ENCODE results near the gene INPPL1.

INPPL1 gene

DNA sequence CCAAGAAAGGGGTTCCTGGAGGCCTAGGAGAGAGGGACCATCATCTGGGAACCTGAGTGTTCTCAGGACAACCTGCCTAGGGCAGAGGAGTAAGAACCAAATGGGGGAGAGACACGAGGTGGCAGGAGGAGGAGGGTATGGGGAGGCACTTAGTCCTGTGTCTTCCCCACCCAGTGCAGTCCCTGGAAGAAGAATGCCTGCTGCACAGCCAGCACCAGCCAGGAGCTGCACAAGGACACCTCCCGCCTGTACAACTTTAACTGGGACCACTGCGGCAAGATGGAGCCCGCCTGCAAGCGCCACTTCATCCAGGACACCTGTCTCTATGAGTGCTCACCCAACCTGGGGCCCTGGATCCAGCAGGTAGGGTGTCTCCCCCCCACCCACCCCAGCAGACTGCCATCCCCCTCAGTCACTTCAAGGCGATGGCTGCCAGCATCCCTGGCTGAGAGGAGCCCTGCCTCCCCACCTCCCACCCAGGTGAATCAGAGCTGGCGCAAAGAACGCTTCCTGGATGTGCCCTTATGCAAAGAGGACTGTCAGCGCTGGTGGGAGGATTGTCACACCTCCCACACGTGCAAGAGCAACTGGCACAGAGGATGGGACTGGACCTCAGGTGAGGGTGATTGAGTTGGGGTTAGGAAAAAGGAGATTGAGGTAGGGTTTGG is 3.7 kb upstream of the INPPL1 start:
- DNase-seq = no peak

DNA sequence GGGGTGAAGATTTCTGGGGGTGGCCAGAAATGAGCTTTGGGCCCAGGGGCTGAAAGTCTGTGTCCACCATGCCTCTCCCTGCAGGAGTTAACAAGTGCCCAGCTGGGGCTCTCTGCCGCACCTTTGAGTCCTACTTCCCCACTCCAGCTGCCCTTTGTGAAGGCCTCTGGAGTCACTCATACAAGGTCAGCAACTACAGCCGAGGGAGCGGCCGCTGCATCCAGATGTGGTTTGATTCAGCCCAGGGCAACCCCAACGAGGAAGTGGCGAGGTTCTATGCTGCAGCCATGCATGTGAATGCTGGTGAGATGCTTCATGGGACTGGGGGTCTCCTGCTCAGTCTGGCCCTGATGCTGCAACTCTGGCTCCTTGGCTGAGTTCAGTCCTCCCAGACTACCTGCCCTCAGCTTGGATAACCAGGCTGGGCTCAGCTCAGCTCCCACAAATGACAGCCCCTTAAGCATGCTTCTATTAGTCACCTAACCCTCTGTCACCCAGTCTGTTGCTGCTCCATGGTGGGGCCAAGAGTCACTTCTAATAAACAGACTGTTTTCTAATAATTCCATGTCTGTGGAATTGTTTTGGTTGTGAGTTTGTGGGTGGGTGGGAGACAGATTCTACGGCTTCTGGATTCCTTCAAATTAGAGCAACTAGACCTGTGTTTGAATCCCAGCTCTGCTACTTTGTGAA is 3.0 kb upstream of the INPPL1 start:
- no peak for DNase-seq

DNA sequence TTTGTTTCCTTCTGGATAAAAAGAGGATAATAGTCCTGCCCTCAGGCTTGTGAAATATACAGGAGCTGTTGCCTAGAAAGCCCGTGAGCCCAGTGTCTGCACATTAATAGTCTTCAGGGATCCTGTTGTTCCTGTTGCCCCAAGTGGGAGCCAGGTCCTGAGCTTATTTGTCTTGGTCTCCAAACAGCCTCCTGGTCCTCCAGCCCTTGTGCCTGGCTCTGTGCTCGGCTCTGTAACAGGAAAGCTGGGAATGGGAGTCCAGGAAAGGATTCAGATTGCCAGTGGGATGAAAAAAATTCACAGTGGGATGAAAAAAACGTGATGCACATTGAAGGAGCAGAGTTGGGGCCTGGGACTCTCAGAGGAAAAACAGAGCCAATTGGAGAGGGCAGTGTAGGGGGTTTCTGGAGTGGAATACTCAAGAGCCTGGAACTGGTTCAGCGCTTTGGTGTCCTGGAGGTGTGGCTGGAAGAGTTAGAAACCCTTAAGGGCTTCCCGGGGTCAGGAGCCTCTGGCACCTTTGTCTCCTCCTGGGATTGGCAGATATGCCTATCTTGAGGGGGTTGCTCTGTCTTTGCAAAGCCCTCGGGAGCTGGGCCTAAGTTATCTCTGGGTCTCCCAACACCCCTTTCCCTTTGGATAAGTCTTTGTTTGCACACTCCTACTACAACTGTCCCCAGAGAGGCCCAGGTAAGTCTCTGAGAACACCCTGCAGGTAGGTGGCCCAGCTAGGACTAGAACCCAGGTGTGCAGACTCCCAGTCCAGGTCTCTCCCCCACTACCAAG is 2.3 kb upstream of the INPPL1 start:
- no peak for DNase-seq

DNA sequence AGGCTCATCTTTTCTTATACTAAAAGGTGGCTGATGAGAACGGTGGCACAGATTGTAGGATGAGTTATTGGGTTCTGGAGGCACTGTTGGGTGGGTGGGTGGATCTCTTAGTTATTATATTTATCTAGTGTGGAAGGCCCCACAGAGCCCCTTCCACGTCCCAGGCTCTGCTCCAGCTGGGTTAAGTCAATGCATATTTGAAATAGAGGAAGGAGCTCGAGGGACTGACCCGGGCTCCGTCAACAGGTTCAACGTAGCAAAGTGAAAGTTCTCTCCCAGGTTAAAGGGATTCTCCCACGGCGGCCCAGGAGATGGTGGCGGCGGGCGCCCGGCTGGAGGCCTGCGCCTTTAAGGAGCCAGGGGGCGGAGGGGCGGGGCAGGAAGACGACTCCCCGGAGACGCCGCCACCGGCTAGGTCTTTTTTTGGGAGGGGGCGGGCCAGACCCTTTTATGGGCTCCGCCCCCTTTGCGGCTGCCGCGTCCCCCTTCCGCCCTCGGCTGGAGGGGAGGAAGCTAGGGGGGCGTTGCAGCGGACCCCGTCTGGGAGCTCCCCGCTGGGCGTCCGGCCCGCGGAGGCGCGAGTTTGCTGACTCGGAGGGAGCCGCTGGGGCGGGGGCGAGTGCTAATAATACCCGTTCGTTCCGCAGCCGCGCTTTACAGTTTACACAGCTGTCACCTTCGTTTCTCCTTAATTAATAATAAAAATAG is 1.5 kb upstream of the INPPL1 start:
- DNase-seq = peak; percentile 73

DNA sequence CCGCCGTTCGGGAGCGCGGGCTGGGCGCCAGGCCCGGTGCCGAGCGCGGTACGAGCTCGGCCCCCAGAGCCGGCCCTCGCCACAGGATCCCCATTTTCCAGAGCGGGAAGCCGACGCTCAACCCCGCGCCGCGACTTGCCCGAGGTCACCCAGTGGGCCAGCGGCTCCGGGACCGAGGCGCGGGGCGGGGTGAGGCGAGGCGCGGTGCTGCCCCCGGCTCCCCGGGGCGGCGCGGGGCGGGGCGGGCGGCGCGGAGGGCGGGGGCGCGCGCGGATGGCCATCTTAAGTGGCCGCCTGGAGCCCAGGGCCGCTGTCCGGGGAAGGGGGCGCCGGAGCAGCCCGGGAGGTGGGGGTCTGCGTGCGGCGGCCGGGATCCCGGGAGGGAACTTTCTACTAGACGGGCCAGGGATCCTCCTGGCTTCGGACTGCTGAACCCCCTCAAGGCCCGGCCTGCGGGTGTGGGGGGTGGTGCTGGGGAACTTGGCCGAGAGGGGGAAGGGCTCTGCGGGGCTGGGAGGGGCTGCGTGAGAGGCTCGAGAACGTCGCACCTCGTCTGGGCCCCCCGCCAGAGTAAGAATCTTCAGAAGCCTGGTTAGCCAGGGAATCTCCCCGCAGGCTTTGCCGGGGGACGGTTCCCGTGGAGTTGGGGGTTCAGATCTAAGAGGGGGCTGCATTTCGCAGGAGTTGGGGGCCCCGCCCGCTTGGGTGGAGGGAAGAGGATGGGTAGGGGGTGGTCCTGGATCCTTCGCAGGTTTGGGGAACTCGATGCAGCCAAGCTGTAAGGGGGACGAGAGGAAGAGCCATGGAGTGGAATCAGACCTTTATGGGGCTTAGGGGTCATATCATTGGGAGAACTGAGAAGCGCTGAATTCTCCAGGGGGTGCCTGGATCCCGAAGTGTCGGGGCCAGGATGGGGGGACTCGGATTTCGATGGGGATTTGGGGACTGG is 678 bp upstream of the INPPL1 start:
- DNase-seq = no peak

DNA sequence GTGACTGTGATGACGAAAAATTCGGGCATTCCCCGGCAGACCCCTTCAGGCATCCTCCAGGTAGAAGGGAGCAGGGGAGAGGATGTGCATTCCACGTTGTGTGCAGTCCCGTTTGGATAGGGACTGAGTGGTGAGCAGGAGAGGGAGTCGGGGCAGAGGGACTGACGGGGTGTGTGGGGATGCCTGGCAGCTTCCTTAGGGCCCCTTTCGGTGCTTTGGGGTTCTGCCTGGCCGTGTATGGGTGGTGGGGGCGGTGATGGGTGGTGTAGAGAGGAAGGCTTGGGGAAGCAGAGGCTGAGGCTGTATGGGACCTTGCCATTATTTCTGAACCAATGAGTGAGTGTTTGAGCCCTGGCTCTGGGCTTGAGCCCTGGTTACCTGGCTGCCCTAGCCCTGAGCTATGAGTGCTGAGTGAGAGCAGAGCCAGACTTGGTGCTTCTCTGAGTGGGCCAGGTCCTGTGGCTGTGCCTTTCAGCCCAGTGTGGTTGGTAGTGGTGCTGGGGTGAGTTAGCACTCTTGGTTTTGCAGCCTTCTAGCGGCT is 914 bp downstream of the INPPL1 start:
- no peak for DNase-seq

DNA sequence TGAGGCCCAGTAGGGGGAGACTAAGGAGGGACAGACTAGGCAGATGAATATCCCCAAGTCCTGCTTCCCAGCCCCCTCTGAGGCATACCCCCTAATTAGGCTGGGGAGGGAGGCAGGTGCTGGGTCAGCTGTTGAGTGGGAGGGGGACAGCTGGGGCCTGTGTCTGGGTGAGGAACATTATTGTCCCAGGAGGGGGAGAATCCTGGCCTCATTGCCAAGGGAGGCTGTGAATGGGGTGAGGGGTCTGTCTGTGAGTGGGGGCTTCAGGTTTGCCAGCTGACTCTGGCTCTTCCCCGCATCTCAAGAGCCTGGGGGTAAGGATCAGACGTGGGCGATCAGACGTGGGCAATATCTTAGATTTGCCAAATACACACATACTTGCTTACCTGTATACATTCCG is 2.1 kb downstream of the INPPL1 start:
- DNase-seq = no peak

DNA sequence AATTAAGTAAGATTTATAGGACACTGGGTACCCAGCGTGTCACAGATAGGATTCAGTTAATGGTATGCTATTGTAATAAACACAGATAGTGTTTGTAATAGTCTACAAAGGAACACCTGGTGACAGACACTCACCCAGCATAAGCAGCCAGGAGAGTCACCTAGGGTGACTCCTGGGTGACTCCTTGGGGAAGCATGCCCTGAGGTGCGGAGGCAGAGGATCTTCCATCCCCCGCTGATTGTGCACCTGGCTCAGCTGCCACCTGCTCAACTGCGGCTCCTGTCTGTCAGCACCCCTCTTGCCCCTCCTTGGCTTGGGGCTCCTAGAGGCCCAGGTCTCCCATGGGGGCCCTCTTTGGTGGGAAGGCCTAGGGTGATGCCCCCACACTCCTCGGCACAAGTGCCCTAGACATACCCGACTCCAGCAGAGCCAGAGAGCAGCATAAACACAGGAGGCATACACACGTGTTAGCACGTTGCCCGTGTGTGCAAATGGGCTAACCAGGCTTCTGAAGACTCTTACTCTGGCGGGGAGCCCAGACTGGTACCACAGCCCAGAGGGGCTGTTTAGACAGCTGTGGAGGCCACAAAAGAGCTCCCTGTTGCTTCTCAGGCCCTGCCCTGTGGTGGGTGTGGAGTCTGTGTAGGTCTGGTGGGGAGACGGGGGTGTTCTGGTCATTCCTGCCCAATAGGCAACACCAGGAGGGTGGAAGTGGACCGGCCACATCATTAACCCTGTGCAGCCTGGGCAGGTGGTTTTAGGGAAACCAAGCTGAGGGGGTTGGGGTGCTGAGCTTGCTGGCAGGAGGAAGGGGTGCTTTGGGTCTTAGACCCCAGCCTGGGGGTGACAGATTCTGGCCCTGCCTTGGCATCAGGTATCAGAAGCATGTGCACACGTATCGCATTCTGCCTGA is 3.0 kb downstream of the INPPL1 start:
- DNase-seq = no peak

DNA sequence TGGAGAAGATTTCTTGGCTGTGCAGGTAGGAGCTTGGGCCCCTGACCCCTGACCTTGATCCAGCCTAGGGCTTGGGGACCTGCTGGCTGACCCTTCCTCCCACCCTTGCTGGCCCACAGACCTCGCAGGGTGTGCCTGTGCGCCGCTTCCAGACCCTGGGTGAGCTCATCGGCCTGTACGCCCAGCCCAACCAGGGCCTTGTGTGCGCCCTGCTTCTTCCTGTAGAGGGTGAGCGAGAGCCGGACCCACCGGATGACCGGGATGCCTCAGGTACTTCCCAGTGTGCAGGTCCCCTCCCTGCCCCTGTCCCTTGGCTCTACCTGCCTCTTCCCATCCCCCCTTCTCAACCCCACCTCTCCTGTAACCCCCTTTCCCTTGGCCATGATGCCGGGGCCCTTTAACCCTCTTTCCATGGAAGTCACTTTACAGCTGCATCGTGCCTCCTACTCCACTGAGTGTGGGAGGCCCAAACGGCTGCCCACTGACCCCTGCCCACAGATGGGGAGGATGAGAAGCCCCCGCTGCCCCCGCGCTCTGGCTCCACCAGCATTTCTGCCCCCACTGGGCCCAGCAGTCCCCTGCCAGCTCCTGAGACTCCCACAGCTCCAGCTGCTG is 3.8 kb downstream of the INPPL1 start:
- no peak for DNase-seq

DNA sequence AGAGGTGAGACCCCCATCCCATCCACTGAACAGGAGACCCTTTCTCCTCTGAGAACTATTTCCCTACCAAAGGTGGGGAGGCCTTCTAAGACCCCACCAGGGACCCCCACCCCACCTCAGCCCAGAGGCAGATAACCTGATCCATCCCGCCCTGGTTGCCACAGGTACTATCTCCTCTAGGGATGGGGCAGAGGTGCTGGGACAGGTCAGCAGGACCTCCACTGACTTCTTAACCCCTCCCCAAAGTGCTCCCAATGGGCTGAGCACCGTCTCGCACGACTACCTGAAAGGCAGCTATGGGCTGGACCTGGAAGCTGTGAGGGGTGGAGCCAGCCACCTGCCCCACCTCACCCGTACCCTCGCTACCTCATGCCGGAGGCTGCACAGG is 4.3 kb downstream of the INPPL1 start:
- no peak for DNase-seq

DNA sequence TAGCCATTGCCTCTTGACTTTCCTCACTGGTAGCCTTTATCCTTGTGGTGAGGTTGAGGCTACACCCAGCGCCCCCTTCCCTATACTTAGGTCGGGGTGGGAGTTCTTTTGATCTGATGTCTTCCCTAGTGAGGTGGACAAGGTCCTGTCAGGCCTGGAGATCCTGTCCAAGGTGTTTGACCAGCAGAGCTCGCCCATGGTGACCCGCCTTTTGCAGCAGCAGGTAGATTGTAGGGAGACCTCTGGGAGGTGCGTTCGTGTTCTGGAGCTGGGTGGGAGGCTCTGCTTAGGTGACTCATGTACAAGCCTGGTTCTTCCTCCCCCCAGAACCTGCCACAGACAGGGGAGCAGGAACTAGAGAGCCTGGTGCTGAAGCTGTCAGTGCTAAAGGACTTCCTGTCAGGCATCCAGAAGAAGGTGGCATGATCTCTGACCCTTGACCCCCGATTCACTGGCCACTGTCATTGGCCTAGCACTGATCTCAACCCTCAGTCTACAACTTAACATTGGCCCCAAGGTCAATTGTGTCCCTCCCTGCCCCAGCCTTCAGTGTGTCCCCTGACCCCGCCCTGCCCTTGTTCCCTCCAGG is 4.9 kb downstream of the INPPL1 start:
- no peak for DNase-seq

DNA sequence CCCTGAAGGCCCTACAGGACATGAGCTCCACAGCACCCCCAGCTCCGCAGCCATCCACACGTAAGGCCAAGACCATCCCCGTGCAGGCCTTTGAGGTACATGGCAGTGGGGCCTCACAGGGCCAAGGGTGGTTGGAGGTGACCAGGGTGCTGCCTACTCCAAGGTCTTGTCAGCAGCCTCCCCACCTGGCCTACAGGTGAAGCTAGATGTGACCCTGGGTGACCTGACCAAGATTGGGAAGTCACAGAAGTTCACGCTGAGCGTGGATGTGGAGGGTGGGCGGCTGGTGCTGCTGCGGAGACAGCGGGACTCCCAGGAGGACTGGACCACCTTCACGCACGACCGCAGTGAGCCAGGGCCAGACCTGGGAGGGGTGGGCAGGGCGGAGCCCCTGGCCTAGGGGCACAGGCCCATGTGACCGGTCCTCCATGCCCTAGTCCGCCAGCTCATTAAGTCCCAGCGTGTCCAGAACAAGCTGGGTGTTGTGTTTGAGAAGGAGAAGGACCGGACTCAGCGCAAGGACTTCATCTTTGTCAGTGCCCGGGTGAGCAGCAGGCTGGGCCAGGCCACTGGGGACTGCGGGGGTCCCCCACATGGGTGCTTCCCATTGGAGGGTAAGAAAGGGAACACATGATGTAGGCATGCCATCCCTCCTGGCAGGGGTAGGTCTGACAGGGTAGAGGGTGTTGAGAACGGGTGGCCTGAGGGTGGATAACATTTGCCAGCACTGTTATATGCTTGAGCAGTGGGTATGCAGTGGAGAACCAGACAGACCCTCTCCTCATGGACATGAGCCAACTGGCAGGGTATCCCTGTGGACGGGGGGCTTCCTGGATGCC is 5.6 kb downstream of the INPPL1 start:
- no peak for DNase-seq

DNA sequence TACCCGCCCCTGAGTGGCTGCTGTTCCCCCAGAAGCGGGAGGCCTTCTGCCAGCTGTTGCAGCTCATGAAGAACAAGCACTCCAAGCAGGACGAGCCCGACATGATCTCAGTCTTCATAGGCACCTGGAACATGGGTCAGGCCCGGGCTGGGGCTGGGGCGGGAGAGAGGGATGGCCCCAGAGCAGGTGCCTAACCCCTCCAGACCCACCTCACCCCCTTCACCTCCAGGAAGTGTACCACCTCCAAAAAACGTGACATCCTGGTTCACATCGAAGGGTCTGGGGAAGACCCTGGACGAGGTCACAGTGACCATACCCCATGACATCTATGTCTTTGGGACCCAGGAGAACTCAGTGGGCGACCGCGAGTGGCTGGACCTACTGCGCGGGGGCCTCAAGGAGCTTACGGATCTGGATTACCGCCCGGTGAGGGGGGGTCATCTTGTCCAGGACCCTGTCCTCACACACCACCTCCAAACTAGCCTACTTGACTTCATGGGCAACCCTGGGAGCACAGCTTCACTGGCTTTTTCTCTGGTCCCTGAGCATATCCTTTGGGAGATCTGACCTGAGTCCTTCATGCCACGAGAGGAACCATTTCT is 6.3 kb downstream of the INPPL1 start:
- DNase-seq = no peak

DNA sequence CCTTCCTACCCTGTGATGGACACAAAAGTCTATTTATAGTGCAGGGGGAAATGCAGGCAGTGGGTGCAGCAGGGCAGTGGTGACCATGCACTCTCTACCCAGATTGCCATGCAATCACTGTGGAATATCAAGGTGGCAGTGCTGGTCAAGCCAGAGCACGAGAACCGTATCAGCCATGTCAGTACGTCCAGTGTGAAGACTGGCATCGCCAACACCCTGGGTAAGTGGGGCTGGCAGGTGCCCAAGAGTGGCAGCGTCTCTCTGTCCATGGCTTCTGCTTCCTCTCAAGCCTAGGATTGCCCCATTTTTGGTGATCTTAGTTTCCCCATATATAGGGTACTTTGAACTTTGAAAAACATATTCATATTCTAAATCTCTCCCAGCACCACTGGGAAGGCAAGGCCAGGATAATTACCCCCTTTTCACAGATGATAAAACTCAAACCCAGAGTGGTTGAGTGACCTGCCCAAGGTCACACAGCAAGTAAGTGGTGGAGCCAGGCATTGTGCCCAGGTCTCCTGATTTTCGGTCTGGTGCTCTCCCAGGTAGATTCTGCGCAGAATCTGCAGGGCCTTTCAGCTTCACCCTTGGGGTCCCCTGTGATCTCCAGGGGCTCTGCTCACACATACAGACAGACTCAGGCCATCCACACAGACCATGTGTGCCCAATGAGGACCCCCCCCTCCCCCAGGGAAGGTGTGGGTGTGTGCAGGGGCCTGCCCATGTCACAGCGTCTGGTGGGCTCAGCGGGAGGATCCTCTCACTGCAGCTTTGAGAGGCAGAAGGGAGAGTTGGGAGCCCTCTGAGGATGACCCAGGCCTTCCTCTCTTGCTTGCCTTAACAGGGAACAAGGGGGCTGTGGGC is 7.1 kb downstream of the INPPL1 start:
- no peak for DNase-seq

DNA sequence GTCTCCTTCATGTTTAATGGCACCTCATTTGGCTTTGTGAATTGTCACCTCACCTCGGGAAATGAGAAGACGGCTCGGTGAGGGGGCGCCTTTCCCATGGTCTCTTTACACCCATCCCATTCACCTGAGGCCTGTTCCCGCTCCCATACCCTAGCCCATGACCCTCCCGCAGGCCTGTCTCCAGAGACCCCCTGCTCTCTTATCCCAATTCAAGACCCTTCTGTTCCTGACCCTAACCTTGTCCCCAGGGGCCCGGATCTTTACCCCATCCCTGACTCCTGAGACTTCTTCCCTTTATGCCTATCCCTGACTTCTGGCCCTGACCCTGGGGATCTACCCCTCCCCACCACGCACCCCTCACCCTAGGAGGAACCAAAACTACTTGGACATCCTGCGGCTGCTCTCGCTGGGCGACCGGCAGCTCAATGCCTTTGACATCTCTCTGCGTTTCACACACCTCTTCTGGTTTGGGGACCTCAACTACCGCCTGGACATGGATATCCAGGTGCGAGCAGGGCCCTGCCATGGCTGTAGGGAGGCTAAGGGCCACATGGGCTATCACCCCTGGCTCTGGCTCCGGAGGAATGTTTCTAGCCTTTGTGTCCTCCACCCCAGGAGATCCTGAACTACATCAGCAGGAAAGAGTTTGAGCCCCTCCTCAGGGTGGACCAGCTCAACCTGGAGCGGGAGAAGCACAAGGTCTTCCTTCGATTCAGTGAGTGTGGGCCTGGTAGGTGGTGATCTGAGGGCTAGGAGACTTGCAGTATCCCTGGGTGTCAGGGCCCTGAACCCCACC is 7.9 kb downstream of the INPPL1 start:
- no peak for DNase-seq

DNA sequence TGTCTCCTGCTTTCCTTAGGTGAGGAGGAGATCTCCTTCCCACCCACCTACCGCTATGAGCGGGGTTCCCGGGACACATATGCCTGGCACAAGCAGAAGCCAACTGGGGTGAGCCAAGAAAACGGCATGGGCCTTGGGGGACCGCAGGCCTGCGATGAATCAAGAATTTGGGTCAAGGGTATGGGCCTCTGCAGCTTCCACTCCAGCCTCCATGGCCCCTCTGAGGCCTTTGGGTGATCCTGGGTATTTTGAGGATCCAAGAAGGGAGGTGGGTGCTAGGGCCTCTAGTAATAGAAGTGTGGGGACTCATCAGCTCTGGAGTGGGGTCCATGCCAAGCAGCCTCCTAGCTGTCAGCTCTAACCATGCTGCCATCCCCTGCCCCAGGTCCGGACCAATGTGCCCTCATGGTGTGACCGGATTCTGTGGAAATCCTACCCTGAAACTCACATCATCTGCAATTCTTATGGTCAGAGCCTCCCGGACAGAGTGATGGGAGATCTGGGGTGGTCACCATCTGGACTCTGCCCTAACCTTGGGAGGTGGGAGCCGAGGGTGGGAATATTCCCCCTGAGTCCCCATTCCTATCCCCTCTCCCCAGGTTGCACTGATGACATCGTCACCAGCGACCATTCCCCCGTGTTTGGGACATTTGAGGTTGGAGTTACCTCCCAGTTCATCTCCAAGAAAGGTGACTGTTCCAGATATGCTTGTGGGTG is 8.6 kb downstream of the INPPL1 start:
- DNase-seq = no peak

All from amniotic stem cell (primary cell).